GM19239 (cell line): Measurements from ENCODE around the gene SPATA2L.
"Not testable (repeated sequence)": the region's sequence is repeated elsewhere in the genome, so short reads cannot be mapped to it uniquely, and the experiment has no call there.

Experiments
- DNase-seq: peaks from one replicate; pipeline ENCODE4 v3.0.0; 2011; ENCODE audit warnings: low spot score; ENCODE audit not compliant: insufficient read length
- FAIRE-seq: peaks from 2 replicates; lab custom pipeline; 2011; peaks lifted over from hg19 to GRCh38; lab: Jason Lieb, UNC

Gene SPATA2L

DNA sequence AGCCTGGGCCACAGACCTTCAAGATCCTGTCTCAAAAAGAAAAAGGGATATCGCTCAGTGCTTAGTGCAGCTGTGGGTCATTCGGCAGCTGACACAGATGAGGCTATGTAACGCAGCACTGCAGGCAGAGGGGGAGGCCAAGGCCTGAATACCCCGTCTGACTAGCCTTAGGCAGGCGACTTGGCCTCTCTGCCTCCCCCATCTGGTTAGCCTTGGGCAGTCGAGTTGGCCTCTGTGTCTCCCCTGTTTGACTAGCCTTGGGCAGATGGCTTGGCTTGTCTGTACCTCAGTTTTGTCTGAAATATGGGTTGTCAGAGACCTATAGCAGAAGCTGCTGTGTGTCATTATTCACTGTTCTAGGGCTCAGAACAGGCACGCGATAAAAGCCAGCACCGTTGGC, 33.9 kb downstream of the SPATA2L start:
- DNase-seq (no peak), FAIRE-seq (no peak)

DNA sequence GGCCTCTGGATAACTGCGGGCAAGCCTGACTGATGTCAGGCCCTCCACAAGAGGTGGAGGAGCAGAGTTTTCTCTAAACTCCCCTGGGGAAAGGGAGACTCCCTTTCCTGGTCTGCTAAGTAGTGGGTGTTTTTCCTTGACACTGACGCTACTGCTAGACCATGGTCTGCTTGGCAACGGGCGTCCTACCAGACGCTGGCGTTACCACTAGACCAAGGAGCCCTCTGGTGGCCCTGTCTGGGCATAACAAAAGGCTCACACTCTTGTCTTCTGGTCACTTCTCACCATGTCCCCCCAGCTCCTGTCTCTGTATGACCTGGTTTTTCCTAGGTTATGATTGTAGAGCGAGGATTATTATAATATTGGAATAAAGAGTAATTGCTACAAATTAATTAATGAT, 34.5 kb downstream of the SPATA2L start:
- not testable (repeated sequence) for DNase-seq
- FAIRE-seq, result peak; percentile 4

- FAIRE-seq, DNase-seq: not testable (repeated sequence)
These were observed 37.3 kb downstream of the SPATA2L start for GRCh38 chr16:89664238-89664637.

- no peak for FAIRE-seq
These were observed 40.3 kb downstream of the SPATA2L start for GRCh38 chr16:89661215-89661614.

DNA sequence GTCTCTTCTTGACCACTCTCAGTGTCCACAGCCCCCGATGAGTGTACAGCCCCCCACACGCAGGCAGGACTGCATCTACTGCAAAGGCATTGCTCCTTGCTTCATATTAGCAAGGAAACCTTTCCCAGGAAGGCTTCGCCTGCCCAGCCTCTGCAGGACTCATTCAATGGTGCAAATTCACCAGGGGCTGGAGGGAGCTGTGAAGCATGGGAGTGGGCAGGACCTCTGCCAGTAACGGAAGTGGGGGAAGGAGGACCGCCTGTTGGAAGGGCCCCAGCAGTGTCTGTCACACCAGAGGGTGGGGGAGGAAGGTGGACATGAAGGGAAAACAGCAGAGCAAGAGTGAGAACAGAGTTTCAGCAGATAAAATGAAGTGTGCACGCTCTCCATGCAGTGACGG, 41.4 kb downstream of the SPATA2L start:
- FAIRE-seq, result no peak

More at GRCh38 chr16:89661215-89661614, 40.3 kb downstream of the SPATA2L start:
- no peak for DNase-seq

GRCh38 chr16:89658221-89658879, 43.2 kb downstream of the SPATA2L start:
- no peak for DNase-seq
- no peak for FAIRE-seq

More for the DNA sequence above, 41.4 kb downstream of the SPATA2L start:
- no peak for DNase-seq

- FAIRE-seq, result peak; percentile 74
- peak; percentile 99 for DNase-seq
These were observed 43.9 kb downstream of the SPATA2L start, which contains the start of the genes CHMP1A and SPATA33 for GRCh38 chr16:89657442-89658220. Gene CHMP1A, minus strand, starts transcription at chr16:89657708. Its CDS starts 120 bp downstream, at chr16:89657588. Gene SPATA33, plus strand, starts transcription at chr16:89657836. Its CDS starts 76 bp downstream, at chr16:89657912.

- no peak for FAIRE-seq
- no peak for DNase-seq
These were observed 44.9 kb downstream of the SPATA2L start for GRCh38 chr16:89656435-89657121.

GRCh38 chr16:89655062-89655643, 46.4 kb downstream of the SPATA2L start:
- DNase-seq (no peak), FAIRE-seq (no peak)

DNA sequence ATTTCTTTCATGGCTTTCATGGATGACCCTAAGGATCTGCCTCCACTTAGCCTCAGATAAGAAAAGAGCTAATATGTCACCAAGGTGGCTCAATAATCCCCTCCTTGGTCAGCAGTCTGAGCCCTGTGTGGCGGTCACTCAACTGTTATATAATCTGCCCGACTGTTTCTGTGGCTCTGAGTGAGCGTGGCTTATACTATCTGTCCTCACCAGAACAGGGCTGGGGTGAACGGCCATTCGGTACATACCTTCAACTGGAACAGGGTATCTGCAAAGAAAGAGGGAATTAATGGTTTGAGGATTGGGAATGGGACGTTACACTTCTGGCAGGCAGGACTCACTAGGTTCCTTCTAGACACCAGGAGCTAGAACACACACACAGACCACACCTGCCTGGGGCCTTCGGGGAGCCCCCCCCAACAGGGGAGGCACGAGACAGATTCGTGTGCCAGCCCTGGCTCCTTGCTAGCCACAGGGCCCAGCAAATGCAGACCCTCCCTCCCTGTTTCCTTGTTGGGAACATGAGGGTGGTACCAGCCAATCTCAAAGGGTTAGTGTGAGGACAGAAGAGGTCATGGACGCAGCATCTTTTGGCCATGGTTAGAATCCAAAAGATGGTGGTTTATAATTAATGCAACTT, 47.7 kb downstream of the SPATA2L start:
- no peak for FAIRE-seq

GRCh38 chr16:89651584-89651983, 49.9 kb downstream of the SPATA2L start:
- FAIRE-seq, result no peak

More for the DNA sequence above, 47.7 kb downstream of the SPATA2L start:
- no peak for DNase-seq

GRCh38 chr16:89646906-89647305, 54.6 kb downstream of the SPATA2L start:
- FAIRE-seq (no peak), DNase-seq (no peak)

More at GRCh38 chr16:89651584-89651983, 49.9 kb downstream of the SPATA2L start:
- DNase-seq, result no peak
